T-helper 1 cell (primary cell): Measurements from ENCODE around the gene PRIMA1.

Experiments used
- DNase-seq, 5 donors: peaks; one replicate each; pipeline ENCODE4 v3.0.0-alpha.2; 2012 to 2020

The PRIMA1 gene

GRCh38 chr14:93794756-93795155, 6.5 kb upstream of the PRIMA1 start:
- DNase-seq, result no peak

- no peak for DNase-seq
Measured at GRCh38 chr14:93793555-93794324, 5.5 kb upstream of the PRIMA1 start.

DNA sequence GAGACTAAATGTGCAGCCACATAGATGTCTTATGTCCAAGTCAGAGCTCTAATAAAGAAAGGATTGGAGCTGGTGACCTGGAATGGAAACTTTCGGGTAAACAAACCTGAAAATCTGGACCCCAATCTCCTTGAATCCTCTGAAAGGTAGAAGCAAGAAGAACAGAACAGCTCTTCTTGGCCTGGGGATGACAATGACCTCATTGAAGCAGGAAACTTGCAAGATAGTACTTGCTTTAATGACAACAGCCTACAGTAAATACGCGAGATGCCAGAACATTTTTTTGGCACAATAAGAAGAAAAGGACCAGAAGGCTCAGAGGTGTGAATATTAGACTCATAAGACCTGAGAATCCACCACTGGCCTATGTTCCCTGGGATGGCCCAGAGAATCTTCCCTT, 4.1 kb upstream of the PRIMA1 start:
- DNase-seq, result no peak

DNA sequence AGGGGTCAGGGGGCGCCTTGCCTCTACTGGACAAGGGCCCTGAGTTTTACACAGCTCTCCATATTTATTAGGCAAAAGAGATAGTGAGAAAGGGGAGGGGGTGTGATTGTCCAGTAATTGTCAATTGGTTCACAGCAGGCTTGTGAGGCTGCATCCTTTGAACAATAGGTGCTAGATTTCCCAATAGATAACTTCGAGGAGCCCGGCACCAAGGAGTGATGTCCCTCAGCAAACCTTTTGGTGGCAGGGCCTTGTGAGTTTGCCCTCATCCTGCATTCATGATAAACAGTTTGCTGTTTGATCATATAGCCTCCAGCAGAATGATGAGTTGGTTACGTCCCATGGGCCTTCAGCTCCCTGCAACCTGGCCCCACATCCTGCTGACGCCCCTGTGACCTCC, 2.7 kb upstream of the PRIMA1 start:
- DNase-seq, result no peak

- DNase-seq, result no peak
Measured at GRCh38 chr14:93789228-93790130, 1.2 kb upstream of the PRIMA1 start.

DNA sequence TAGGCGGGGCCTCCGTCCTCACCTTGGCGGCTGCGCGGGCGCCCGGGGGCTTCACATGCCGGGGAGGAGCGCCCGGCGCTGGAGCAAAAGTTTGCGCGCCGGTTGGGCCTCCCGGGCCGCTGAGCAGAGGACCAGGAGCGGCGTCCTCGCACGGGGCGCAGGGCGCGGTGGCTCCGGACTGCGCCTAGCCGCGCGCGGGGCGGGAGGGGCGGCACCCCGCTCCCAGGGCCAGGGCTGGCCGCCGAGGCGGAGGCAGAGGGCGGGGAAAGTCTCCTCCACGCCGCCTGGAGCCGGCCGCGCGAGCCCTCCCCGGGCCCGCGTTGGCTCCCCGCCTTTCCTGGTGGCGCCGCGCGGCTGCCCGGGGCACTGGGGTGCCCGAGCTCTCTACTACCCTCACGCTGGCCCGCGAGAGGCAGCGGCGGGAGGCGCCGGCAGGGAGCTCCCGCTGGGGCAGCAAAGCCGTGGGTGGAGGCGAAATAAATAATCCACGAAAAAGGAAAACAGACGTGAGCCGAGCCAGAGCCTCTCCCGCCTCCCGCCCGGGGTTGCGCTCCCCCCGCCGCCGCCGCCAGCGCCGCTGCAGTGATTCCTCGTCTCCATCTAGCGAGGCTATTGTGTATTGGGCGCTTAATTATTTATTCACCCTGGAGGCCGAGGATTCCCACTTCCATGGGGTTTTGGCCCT, 400 bp upstream of the PRIMA1 start:
- DNase-seq, result no peak

DNA sequence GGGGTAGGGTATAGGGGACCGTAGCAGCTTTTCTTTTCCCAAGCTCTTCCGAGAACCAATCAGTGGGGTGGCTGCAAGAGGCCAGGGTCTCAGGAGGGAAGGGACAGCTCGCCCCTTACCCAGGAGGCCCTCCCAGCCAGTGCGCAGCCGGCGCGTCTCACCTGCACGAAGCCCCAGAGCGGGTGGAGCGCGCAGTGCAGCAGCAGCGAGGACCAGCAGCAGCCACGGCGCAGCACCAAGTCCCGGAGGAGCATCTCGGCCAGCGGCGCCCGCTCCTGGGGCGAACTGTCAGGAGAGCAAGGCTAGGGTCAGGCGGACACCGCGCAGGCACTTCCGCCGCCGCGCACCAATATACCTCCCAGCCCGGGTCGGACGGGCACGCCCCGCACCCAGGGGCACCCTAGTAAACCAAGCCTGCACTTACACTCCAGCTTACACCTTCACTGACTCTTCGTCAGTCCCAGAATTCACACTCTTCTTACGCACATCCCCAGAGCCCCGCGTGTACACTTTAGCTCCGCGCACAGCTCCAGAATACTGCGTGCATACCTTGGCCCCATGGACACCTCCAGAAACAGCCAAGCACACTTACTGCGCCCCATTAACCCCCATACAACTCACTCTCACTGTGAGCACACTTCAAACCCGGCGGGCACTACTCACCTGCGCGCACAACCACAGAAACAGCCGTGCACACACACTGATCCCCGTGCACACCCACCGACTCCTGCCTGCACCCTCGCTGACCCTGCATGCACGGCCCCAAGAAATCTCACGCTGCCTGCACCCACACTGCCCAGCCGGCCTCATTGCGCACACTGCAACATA, 606 bp downstream of the PRIMA1 start:
- DNase-seq, result no peak

- DNase-seq, result no peak
Measured at GRCh38 chr14:93785423-93785822, 2.9 kb downstream of the PRIMA1 start.

- DNase-seq, result no peak
Measured at GRCh38 chr14:93784878-93785277, 3.4 kb downstream of the PRIMA1 start.

DNA sequence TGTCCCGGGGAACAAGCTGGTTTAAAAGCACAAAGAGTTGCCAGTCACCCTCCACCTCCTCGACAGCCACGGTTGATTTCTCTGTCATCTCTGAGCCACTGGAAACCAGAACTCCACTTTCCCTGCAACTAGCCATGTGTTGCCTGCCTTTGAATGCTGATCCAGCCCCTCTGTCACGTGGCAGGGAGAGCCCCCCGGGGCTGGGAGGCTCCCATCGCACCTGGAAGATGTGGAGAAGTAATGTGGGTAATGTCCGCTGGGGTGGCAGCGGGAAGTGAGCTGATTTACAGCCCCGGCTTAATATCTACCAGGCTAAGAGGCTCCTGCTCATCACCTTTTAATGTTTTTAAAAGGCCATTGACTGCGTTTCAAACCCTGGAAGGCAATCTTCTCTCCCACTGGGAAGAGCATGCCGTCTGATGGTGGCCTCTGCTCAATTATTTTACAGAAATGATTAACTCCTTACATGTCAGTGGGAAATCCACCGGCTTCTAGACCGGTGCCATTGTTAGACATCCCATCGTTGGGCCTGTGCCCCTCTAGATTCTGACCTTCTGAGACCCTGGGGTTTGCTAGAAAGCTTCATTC, 7.4 kb downstream of the PRIMA1 start:
- DNase-seq, result no peak

DNA sequence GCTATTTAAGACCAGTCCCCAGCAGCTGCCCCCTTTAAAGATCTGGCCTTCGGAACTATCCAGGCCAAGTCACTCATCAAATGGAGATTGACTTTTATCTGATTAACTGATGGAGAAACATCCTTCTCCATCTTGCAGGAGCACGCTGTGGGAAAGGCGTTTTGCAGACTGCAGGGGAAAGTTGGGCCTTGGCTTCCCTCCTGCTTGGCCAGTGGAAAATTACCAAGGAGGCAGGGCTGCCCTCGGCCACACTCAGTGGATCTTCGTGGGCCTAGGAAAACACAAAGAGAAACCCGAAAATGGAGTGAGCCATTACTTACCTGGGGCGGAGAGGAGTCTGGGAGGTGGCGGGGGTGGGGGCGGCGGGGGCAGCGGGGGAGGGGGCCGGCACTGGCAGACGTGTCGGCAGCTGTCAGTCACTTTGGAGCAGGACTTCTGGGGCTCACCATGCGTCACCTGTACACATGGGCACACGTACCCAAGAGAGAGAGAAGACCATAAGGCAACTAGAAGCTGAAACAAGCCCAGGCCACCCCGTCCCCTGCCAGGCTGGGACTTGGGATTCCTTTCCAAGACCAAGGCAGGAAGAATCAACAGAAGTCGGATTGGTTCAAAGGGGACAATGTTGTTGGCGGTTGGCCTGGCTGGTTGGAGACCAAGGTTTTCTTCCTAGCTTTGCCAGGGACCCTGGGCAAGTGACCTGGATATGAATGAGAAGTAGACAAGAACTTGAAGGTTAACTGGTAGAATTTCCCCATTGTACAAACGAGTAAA, 9.2 kb downstream of the PRIMA1 start:
- DNase-seq, result no peak

DNA sequence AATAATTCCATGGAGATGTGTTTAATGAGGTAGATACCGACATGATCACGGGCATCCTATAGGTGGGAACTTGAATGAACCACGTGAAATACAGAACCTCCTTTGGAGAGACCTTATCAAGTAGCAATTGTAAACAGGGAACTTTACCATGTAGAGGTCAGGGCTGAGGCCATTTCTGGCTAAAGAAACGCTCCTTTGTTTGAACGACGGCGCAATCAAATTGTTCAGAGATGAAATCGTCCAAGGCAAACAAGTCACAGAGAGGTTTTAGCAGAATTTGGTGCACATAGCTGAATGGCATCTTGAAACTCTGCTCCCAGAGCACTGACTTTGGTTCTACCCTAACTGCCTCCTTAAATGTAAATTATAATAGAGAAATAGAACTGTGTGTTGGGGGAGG, 9.8 kb downstream of the PRIMA1 start:
- no peak for DNase-seq

- no peak for DNase-seq
Measured at GRCh38 chr14:93775744-93776143, 12.5 kb downstream of the PRIMA1 start.

- DNase-seq, result no peak
Measured at GRCh38 chr14:93775158-93775557, 13.1 kb downstream of the PRIMA1 start.

DNA sequence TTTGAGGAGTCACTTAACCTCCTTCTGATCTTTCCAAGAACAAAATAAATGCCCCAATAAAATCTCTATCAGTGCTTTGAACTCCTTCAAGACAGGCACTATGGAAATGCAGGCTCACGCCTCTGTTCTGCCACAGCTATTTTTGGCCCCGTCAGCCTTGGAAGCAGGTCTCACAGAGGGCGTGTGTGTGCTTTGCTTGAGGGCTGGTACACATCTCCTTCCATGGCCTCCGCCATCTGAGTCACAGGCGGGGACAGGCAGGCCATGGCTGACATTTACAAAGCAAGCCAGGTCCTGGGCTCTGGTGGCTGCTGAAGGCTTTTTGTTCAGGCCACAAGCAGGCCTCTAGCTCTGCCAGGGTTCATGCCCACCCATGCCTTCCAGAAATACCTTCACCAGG, 16.0 kb downstream of the PRIMA1 start:
- DNase-seq, result no peak

DNA sequence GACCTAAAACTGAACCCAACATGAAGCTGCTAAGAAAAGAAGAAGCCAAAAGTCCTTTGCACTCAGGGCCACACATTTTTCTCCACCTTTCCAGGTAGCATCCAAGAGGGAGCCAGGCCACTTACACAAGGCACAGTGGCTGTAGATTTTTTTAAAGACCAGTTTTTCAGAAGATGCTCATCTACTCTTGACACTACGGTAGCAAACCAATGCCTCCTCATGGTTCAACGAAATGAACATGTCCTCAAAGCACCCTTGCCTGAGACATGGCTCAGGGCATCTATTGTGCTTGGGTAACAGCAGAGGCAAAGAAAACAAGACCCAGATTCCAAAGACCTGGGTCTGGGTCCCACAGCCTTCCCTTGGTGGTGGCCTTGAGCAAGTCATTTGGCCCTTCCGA, 22.3 kb downstream of the PRIMA1 start:
- no peak for DNase-seq

GRCh38 chr14:93765155-93765554, 23.1 kb downstream of the PRIMA1 start:
- DNase-seq, result no peak

GRCh38 chr14:93764211-93764659, 24.1 kb downstream of the PRIMA1 start:
- DNase-seq, result no peak

DNA sequence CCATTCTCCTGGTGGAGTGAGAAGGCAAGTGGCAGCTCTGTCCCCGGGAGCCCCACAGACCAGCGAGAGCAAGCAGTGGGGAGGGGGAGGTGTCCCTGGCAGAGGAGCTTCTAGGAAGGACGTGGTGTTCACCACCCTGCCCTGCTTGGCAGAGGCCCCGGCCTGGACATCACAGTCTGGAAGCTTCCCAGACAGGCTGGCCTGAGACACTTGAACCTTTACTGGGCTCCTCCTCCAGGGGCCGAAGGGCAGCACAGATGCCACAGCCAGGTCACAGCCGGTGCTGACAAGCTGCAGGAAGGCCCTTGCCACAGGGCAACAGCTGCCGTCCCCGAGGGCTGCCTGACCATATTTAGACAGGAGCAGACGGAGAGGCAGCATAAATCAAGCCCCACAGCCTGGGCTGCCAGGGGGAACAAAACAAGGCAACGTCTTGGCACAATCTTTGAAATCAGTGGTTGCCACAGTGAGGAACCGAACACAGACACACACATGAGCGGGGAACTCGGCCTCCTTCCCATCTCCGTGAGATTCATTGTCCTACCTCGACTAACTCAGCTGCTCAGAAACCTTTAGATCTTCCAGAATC, 28.5 kb downstream of the PRIMA1 start:
- no peak for DNase-seq

DNA sequence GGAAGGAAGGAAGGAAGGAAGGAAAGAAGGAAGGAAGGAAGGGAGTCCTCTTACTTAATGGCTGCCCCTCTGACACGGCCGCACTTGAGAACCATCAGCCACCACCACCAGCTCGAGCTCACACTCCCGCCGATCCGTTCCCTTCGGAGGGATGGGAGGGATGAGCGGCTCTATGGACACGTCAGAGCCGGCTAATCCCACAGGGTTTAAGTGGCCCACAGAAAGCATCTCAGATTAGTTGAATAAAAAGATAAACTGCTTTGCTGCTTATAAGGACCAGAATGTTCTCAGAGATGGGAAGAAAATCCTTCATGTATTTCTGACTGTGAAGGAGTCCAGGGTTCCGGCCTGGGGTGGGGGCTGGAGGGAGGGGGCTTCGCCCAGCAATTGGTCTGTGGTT, 31.1 kb downstream of the PRIMA1 start:
- no peak for DNase-seq

DNA sequence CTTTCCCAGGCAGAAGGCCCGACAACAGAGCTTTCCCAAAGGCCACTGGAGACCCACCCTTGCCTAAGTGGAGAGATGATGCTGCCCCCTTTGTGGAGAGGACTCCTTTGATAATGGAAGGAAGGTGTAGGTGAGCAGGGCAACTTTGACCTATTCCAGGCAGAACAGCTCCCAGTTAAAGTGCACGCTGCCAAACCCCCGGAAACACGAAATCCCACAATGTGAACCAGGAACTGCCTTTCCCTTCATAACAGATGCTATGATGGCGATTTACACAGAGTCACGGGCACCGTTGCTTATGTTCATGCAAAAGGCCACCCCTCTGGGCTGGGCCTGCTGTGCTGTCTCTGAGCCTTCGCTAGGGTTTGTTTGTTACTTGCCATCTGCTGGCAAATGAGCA, 34.6 kb downstream of the PRIMA1 start:
- no peak for DNase-seq
